ENCODE measurements around the gene SPEG. TPM values are rescaled to one million over a fixed set of nuclear protein-coding genes. Genes with fewer than 3 reads are reported as not detected.

Gene SPEG
- total RNA-seq, 1 experiment from 2014 or later, result 23.3 TPM

- Mint-ChIP-seq H3K4me1 (ENCODE audit: insufficient read depth, unreplicated experiment) (no peaks in the 10 kb centered on the region), H3K36me3 (ENCODE audit: insufficient read depth, unreplicated experiment) (peaks cover 14% of the 10 kb centered on the region), H3K27ac (ENCODE audit: low read depth, unreplicated experiment) (no peak overlapping the region), H3K9me3 (ENCODE audit: unreplicated experiment) (no peaks in the 10 kb centered on the region), H3K27me3 (ENCODE audit: insufficient read depth, unreplicated experiment) (peaks cover 26% of the 10 kb centered on the region), H3K4me3 (ENCODE audit: unreplicated experiment) (no peak overlapping the region)
- CTCF ChIA-PET, result interaction anchor here (0.6 to 11.3 kb wide), 6 partner anchors 57 to 280 kb away, joined by 3 to 287 read pairs (median 3); partner anchors contain the start of gene TUBA4A
- DNase-seq (ENCODE audit: unreplicated experiment), result no peak
- intact Hi-C loops (cut with micrococcal nuclease), result no loop called here
- no TSS peak for BruUV-seq (replicated peaks)
- POLR2A ChIA-PET, result interaction anchor here (1.1 kb wide), 1 partner anchor 10 kb away, joined by 3 read pairs; the partner anchor contains the start of genes CHPF and TMEM198
- TF ChIP-seq, protein P1, sequence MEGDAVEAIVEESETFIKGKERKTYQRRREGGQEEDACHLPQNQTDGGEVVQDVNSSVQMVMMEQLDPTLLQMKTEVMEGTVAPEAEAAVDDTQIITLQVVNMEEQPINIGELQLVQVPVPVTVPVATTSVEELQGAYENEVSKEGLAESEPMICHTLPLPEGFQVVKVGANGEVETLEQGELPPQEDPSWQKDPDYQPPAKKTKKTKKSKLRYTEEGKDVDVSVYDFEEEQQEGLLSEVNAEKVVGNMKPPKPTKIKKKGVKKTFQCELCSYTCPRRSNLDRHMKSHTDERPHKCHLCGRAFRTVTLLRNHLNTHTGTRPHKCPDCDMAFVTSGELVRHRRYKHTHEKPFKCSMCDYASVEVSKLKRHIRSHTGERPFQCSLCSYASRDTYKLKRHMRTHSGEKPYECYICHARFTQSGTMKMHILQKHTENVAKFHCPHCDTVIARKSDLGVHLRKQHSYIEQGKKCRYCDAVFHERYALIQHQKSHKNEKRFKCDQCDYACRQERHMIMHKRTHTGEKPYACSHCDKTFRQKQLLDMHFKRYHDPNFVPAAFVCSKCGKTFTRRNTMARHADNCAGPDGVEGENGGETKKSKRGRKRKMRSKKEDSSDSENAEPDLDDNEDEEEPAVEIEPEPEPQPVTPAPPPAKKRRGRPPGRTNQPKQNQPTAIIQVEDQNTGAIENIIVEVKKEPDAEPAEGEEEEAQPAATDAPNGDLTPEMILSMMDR (IDR thresholded peaks at IDR 0.05; ENCODE audit: unreplicated experiment), result no peak
Observed at GRCh38 chr2:219533930-219534661, 99.5 kb downstream of the SPEG start.

DNA sequence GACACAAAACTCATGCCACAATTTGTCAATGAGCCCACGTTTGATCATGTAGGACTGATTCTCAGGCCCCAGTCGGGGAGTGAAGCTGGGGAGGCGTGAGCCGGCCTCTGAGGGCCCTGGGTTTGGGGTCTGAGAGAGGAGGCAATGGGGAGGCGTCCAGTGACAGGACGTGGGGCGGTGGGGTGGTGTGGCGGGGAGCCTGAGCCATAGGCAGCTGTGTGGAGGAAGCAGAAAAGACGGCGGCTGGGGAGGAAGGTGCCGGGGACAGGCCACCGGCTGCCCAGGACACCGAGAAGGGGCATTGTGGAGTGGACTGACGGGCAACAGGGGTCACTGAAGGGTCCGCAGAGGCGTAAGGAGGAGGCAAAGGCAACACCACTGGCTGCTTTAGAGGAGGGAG is 101.8 kb downstream of the SPEG start:
- BruUV-seq (replicated peaks), result no TSS peak
- Mint-ChIP-seq H3K4me1 (ENCODE audit: insufficient read depth, unreplicated experiment) (no peaks in the 10 kb centered on the region), H3K27me3 (ENCODE audit: insufficient read depth, unreplicated experiment) (peaks cover 3% of the 10 kb centered on the region), H3K27ac (ENCODE audit: low read depth, unreplicated experiment) (no peak overlapping the region), H3K36me3 (ENCODE audit: insufficient read depth, unreplicated experiment) (peaks cover 33% of the 10 kb centered on the region), H3K4me3 (ENCODE audit: unreplicated experiment) (no peak overlapping the region), H3K9me3 (ENCODE audit: unreplicated experiment) (no peaks in the 10 kb centered on the region)
- no peak for DNase-seq (ENCODE audit: unreplicated experiment)
- CTCF ChIA-PET, result interaction anchor here (0.7 to 0.9 kb wide), 2 partner anchors 107 to 133 kb away, joined by 3 read pairs; no protein-coding TSS in a partner anchor
- intact Hi-C loops (cut with micrococcal nuclease), result no loop called here
- POLR2A ChIA-PET, result no interaction called here
- TF ChIP-seq, protein P1 (IDR thresholded peaks at IDR 0.05; ENCODE audit: unreplicated experiment), result no peak

DNA sequence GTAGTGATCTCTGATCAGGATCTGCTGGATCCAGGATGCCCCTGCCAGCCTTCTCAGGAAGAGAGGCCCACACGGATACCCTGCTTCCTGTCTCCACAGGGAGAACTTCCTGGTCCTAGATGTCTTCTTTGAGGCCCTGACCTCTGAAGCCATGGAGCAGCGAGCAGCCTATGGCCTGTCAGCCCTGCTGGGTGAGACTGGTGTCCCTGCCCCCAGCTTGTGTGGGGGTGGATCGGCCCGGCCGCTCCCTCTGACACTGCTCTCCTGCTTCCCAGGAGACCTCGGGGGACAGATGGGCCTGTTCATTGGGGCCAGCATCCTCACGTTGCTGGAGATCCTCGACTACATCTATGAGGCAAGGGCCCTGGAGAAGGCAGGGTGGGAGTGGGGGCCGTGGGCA is 102.3 kb downstream of the SPEG start:
- TF ChIP-seq, protein P1 (IDR thresholded peaks at IDR 0.05; ENCODE audit: unreplicated experiment), result no peak
- BruUV-seq (replicated peaks), result no TSS peak
- Mint-ChIP-seq H3K27me3 (ENCODE audit: insufficient read depth, unreplicated experiment) (no peaks in the 10 kb centered on the region), H3K9me3 (ENCODE audit: unreplicated experiment) (no peaks in the 10 kb centered on the region), H3K36me3 (ENCODE audit: insufficient read depth, unreplicated experiment) (peaks cover 36% of the 10 kb centered on the region), H3K4me1 (ENCODE audit: insufficient read depth, unreplicated experiment) (no peaks in the 10 kb centered on the region), H3K27ac (ENCODE audit: low read depth, unreplicated experiment) (no peak overlapping the region), H3K4me3 (ENCODE audit: unreplicated experiment) (no peak overlapping the region)
- ChIA-PET POLR2A (no interaction called here), CTCF (interaction anchor here (0.7 to 1.1 kb wide), 2 partner anchors 35 to 134 kb away, joined by 3 read pairs; partner anchors contain the start of gene INHA)
- intact Hi-C loops (cut with micrococcal nuclease), result no loop called here
- no peak for DNase-seq (ENCODE audit: unreplicated experiment)

GRCh38 chr2:219537657-219538488 is 103.2 kb downstream of the SPEG start:
- Mint-ChIP-seq H3K9me3 (ENCODE audit: unreplicated experiment) (no peaks in the 10 kb centered on the region), H3K4me3 (ENCODE audit: unreplicated experiment) (no peak overlapping the region), H3K36me3 (ENCODE audit: insufficient read depth, unreplicated experiment) (peaks cover 36% of the 10 kb centered on the region), H3K4me1 (ENCODE audit: insufficient read depth, unreplicated experiment) (peaks cover 6% of the 10 kb centered on the region), H3K27ac (ENCODE audit: low read depth, unreplicated experiment) (no peak overlapping the region), H3K27me3 (ENCODE audit: insufficient read depth, unreplicated experiment) (no peaks in the 10 kb centered on the region)
- TF ChIP-seq, protein P1 (IDR thresholded peaks at IDR 0.05; ENCODE audit: unreplicated experiment), result no peak
- DNase-seq (ENCODE audit: unreplicated experiment), result no peak
- ChIA-PET POLR2A (interaction anchor here (1.2 kb wide), 1 partner anchor 59 kb away, joined by 4 read pairs; the partner anchor contains the start of gene STK11IP), CTCF (interaction anchor here (1.1 to 1.7 kb wide), 3 partner anchors 34 to 135 kb away, joined by 3 to 9 read pairs (median 4); partner anchors contain the start of gene INHA)
- intact Hi-C loops (cut with micrococcal nuclease), result no loop called here
- no TSS peak for BruUV-seq (replicated peaks)

Data from MCF 10A (cell line).